SJSA1 (cell line): ENCODE results near the gene CDK5RAP2. TPM values are rescaled to one million over a fixed set of nuclear protein-coding genes. Genes with fewer than 3 reads are reported as not detected.

Source experiments
- DNase-seq, 2 experiments: peaks; one replicate each; pipeline ENCODE4 v3.0.0-alpha.2; 2015 to 2020; ENCODE audit warnings: low spot score in 2 of 2, low read depth in 1 of 2
- H3K27ac ChIP-seq: fragments of 250-450 bp; sonication (Bioruptor Pico); 2 replicates; pipeline ENCODE4 v1.5.1; 2020; ENCODE audit warnings: mild to moderate bottlenecking, moderate library complexity
- H3K27me3 ChIP-seq: fragments of 250-450 bp; sonication (Bioruptor Pico); replicated peaks from 2 replicates; pipeline ENCODE4 v1.5.1; 2020; ENCODE audit warnings: mild to moderate bottlenecking, moderate library complexity
- H3K36me3 ChIP-seq: fragments of 250-450 bp; sonication (Bioruptor Pico); 2 replicates; pipeline ENCODE4 v1.5.1; 2020; ENCODE audit warnings: mild to moderate bottlenecking
- H3K4me1 ChIP-seq: fragments of 250-450 bp; sonication (Bioruptor Pico); replicated peaks from 2 replicates; pipeline ENCODE4 v1.6.1; 2021; ENCODE audit warnings: mild to moderate bottlenecking
- H3K4me3 ChIP-seq: fragments of 250-450 bp; sonication (Bioruptor Pico); 2 replicates; pipeline ENCODE4 v1.5.1; 2020; ENCODE audit warnings: mild to moderate bottlenecking
- H3K9me3 ChIP-seq: fragments of 250-450 bp; sonication (Bioruptor Pico); replicated peaks from 2 replicates; pipeline ENCODE4 v1.5.1; 2020; ENCODE audit warnings: mild to moderate bottlenecking
- total RNA-seq: library from RNA; depleted of rRNA; stranded (reverse); fragments of >200 nt; shearing (Covaris generic); gene quantifications from 2 replicates; pipeline ENCODE4 v1.2.3, GENCODE V29; 2014

The CDK5RAP2 gene
- total RNA-seq, 1 experiment from 2014 or later = 32.6 TPM

GRCh38 chr9:120411862-120412424 lies 168.0 kb downstream of the CDK5RAP2 start:
- no peaks in the 10 kb centered on the region for H3K27me3 ChIP-seq
- H3K27ac ChIP-seq = no peak overlapping the region
- no peaks in the 10 kb centered on the region for H3K9me3 ChIP-seq
- peaks cover 42% of the 10 kb centered on the region for H3K36me3 ChIP-seq
- H3K4me1 ChIP-seq = no peaks in the 10 kb centered on the region
- DNase-seq = no peak
- H3K4me3 ChIP-seq = no peak overlapping the region

DNA sequence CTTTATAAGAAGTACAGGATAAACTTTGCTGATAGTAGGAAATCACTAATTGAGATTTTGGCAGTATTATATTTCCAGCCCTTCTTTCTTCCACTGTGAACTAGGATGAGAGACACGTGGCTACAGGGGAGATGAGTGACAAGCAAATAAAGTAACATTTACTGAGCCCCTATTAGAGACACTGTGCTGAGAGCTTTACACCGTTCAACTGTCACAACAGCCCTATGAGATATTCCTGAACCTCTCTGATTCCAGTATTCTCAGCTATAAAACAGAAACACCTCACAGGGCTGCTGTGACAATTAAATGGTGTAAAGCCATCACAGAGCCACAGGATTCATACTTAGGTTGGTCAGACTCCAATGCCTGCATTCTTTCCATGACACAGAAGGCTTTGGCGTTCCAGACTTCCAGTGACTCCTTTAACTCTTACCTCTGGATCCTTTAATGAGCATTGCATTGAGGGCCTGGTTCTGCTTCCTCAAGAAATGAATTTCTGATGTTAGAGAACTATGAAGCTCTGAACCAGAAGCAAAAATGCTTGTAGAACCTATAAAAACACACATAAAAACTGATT lies 169.0 kb downstream of the CDK5RAP2 start:
- Histone ChIP-seq H3K4me3 (no peak overlapping the region), H3K27ac (no peak overlapping the region), H3K36me3 (peaks cover 49% of the 10 kb centered on the region), H3K27me3 (no peaks in the 10 kb centered on the region), H3K9me3 (no peaks in the 10 kb centered on the region), H3K4me1 (no peaks in the 10 kb centered on the region)
- no peak for DNase-seq

GRCh38 chr9:120408680-120409258 lies 171.2 kb downstream of the CDK5RAP2 start:
- H3K36me3 ChIP-seq = peaks cover 62% of the 10 kb centered on the region
- H3K4me1 ChIP-seq = peaks cover 12% of the 10 kb centered on the region
- no peaks in the 10 kb centered on the region for H3K9me3 ChIP-seq
- H3K4me3 ChIP-seq = no peak overlapping the region
- H3K27ac ChIP-seq = no peak overlapping the region
- DNase-seq = no peak
- no peaks in the 10 kb centered on the region for H3K27me3 ChIP-seq

- Histone ChIP-seq H3K27me3 (no peaks in the 10 kb centered on the region), H3K36me3 (peaks cover 77% of the 10 kb centered on the region), H3K4me3 (no peak overlapping the region), H3K9me3 (no peaks in the 10 kb centered on the region), H3K27ac (no peak overlapping the region), H3K4me1 (peaks cover 27% of the 10 kb centered on the region)
- DNase-seq = no peak
Measured at GRCh38 chr9:120405860-120406259, 174.1 kb downstream of the CDK5RAP2 start.

- no peak overlapping the region for H3K27ac ChIP-seq
Measured at GRCh38 chr9:120405134-120405533, 174.8 kb downstream of the CDK5RAP2 start.

DNA sequence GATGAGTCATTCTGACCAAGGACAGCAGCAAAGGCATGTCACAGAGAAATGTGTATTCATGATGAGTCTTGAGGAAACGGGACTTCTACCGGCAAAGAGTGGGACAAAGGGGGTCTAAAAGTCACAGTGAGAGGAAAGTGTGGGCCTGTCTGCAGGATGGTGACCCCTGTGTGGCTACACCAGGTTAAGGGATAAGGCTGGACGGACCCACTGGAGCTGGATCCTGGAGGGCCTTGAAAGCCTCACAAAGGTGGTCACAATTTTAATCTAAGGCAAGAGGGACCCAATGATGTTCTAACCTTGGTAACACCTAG lies 176.5 kb downstream of the CDK5RAP2 start:
- DNase-seq = no peak
- H3K4me1 ChIP-seq = peaks cover 27% of the 10 kb centered on the region
- H3K9me3 ChIP-seq = no peaks in the 10 kb centered on the region
- peak overlapping the region; percentile 77 for H3K27ac ChIP-seq
- peaks cover 78% of the 10 kb centered on the region for H3K36me3 ChIP-seq
- H3K27me3 ChIP-seq = no peaks in the 10 kb centered on the region
- H3K4me3 ChIP-seq = no peak overlapping the region

More at GRCh38 chr9:120405134-120405533, 174.8 kb downstream of the CDK5RAP2 start:
- Histone ChIP-seq H3K36me3 (peaks cover 77% of the 10 kb centered on the region), H3K27me3 (no peaks in the 10 kb centered on the region), H3K4me3 (no peak overlapping the region), H3K4me1 (peaks cover 27% of the 10 kb centered on the region), H3K9me3 (no peaks in the 10 kb centered on the region)
- no peak for DNase-seq

DNA sequence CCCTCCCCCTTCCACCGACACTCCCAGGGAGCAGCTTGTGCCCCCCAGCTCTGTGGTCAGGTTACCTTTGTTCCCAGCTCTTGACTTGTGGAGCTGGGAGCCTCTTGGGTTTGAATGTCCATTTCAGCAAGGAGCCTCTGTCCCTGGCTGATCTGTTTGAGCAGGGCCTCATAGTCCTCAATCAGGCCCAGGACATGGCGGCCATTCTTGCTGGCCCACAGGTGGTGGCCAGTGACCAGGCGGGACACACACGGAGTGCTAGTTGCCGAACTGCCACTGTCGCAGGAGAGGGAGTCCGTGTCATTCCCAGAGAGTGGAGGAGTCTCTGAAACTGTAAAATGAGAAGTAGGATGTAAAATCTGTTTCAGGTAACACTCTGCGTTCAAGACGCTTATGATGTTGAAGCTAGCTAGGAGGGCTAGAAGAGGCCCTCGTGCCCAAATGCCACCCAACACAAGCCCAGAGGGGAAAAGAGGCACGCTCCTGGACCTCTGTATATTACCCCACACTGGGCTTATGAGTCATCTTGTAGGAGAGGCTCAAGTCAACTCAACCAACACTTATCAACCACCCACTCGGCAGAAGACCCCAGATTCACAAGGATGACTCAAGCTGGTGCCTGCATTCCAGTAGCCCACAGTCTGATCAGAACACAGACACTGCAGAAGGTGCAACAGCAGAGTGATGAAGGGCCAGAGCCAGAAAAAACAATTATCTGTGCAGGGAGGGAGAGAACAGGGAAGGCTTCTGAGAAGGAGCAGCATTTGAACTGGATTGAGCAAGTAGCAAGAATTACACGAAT lies 177.0 kb downstream of the CDK5RAP2 start:
- DNase-seq = peak; percentile 90 to 91
- H3K36me3 ChIP-seq = peaks cover 76% of the 10 kb centered on the region
- peak overlapping the region; percentile 77 for H3K27ac ChIP-seq
- no peaks in the 10 kb centered on the region for H3K27me3 ChIP-seq
- peaks cover 27% of the 10 kb centered on the region for H3K4me1 ChIP-seq
- H3K9me3 ChIP-seq = no peaks in the 10 kb centered on the region
- no peak overlapping the region for H3K4me3 ChIP-seq

- DNase-seq = no peak
- Histone ChIP-seq H3K27me3 (no peaks in the 10 kb centered on the region), H3K4me3 (no peak overlapping the region), H3K36me3 (peaks cover 83% of the 10 kb centered on the region), H3K27ac (no peak overlapping the region), H3K9me3 (no peaks in the 10 kb centered on the region), H3K4me1 (peaks cover 28% of the 10 kb centered on the region)
Measured at GRCh38 chr9:120399940-120400339, 180.0 kb downstream of the CDK5RAP2 start.

DNA sequence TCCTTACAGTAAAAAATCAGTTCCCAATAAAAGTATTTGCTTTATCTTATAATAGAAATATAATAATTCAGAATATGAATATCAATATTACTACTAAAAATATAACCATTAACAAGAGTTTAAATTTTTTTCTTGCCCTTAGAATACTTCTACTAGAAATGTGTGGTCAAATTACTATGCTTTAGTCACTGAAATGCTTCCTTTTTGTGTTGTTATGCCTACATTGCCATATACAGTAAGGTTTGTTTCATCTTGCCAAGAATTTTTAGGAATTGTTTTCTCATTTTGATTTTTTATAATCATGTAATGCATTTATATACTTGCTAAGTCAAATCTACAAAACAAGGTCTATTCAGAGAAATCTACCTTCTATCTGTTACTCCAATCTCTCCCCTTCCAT lies 181.7 kb downstream of the CDK5RAP2 start:
- Histone ChIP-seq H3K9me3 (no peaks in the 10 kb centered on the region), H3K4me1 (peaks cover 28% of the 10 kb centered on the region), H3K27me3 (no peaks in the 10 kb centered on the region), H3K36me3 (peaks cover 83% of the 10 kb centered on the region), H3K27ac (no peak overlapping the region), H3K4me3 (no peak overlapping the region)
- no peak for DNase-seq

DNA sequence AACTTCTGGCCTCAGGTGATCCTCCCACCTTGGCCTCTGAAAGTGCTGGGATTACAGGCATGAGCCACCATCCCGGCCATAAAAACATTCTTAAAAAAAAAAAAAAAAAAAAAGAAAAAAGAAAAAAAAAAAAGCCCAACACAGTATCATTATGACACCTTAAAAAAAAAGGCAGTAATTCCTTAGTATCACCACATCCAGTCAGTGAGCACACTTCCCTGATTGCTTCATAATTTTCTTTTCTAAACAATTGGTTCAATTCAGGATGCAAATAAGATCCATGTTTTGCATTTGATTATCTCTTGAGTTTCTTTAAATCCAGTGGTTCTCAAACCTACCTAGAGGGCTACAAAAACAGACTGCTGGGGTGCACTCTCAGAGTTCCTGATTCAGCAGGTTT lies 182.5 kb downstream of the CDK5RAP2 start:
- H3K27me3 ChIP-seq = no peaks in the 10 kb centered on the region
- no peak overlapping the region for H3K27ac ChIP-seq
- H3K9me3 ChIP-seq = no peaks in the 10 kb centered on the region
- H3K4me1 ChIP-seq = peaks cover 21% of the 10 kb centered on the region
- no peak for DNase-seq
- H3K36me3 ChIP-seq = peaks cover 85% of the 10 kb centered on the region
- H3K4me3 ChIP-seq = no peak overlapping the region

GRCh38 chr9:120396931-120397330 lies 183.0 kb downstream of the CDK5RAP2 start:
- peaks cover 19% of the 10 kb centered on the region for H3K4me1 ChIP-seq
- DNase-seq = no peak

GRCh38 chr9:120396418-120396817 lies 183.5 kb downstream of the CDK5RAP2 start:
- Histone ChIP-seq H3K36me3 (peaks cover 90% of the 10 kb centered on the region), H3K9me3 (no peaks in the 10 kb centered on the region), H3K27ac (no peak overlapping the region), H3K4me1 (peaks cover 19% of the 10 kb centered on the region), H3K4me3 (no peak overlapping the region), H3K27me3 (no peaks in the 10 kb centered on the region)
- no peak for DNase-seq

More at GRCh38 chr9:120396931-120397330, 183.0 kb downstream of the CDK5RAP2 start:
- H3K36me3 ChIP-seq = peaks cover 85% of the 10 kb centered on the region
- H3K27me3 ChIP-seq = no peaks in the 10 kb centered on the region
- no peaks in the 10 kb centered on the region for H3K9me3 ChIP-seq
- H3K27ac ChIP-seq = no peak overlapping the region
- H3K4me3 ChIP-seq = no peak overlapping the region

DNA sequence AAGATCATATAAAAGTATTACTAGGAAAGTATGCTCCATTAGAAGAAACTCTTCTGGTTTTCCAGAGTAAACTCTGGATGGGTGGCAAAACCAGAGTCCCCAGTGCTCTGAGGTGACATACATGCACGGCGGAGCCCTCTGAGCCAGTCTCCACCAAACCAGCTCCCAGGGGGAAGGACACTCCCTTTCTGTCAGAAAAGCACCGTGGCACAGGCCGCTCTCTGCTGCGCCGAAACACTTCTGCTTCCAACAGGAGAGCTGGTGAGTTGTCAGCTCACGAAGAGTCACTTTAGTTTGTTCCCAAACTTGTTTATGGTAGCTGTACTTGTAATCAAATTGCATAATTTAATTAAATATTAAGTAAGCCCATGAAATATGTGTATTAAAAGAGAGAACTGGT lies 184.6 kb downstream of the CDK5RAP2 start:
- Histone ChIP-seq H3K27ac (no peak overlapping the region), H3K36me3 (peaks cover 91% of the 10 kb centered on the region), H3K4me3 (no peak overlapping the region), H3K9me3 (no peaks in the 10 kb centered on the region), H3K27me3 (no peaks in the 10 kb centered on the region), H3K4me1 (peaks cover 19% of the 10 kb centered on the region)
- no peak for DNase-seq

GRCh38 chr9:120394058-120394669 lies 185.8 kb downstream of the CDK5RAP2 start:
- H3K4me3 ChIP-seq = no peak overlapping the region
- no peaks in the 10 kb centered on the region for H3K27me3 ChIP-seq
- H3K27ac ChIP-seq = peak overlapping the region; percentile 55
- peaks cover 79% of the 10 kb centered on the region for H3K36me3 ChIP-seq
- no peaks in the 10 kb centered on the region for H3K9me3 ChIP-seq
- H3K4me1 ChIP-seq = peaks cover 19% of the 10 kb centered on the region
- peak; percentile 44 to 67 for DNase-seq
